ENCODE data around the gene ALX4.

The ALX4 gene

GRCh38 chr11:44255406-44256071 is 54.4 kb downstream of the ALX4 start:
- Histone ChIP-seq H3K9ac (ENCODE audit: low read length) (no peak overlapping the region), H3K36me3 (ENCODE audit: control insufficient read depth, insufficient read depth, low read length) (no peaks in the 10 kb centered on the region), H3K4me3 (ENCODE audit: low read length) (no peak overlapping the region), H3K4me1 (ENCODE audit: control insufficient read depth, insufficient read depth, low read length) (no peaks in the 10 kb centered on the region), H3K9me3 (ENCODE audit: control insufficient read depth, low read length) (peaks cover 6% of the 10 kb centered on the region), H3K27me3 (ENCODE audit: control insufficient read depth, insufficient read depth, low read length) (no peaks in the 10 kb centered on the region)

- Histone ChIP-seq H3K36me3 (ENCODE audit: control insufficient read depth, insufficient read depth, low read length) (no peaks in the 10 kb centered on the region), H3K9ac (ENCODE audit: low read length) (no peak overlapping the region), H3K4me1 (ENCODE audit: control insufficient read depth, insufficient read depth, low read length) (no peaks in the 10 kb centered on the region), H3K4me3 (ENCODE audit: low read length) (no peak overlapping the region), H3K27me3 (ENCODE audit: control insufficient read depth, insufficient read depth, low read length) (no peaks in the 10 kb centered on the region), H3K9me3 (ENCODE audit: control insufficient read depth, low read length) (peaks cover 6% of the 10 kb centered on the region)
Observed at GRCh38 chr11:44252999-44253602, 56.8 kb downstream of the ALX4 start.

- no peaks in the 10 kb centered on the region for H3K27me3 ChIP-seq (ENCODE audit: control insufficient read depth, insufficient read depth, low read length)
- H3K36me3 ChIP-seq (ENCODE audit: control insufficient read depth, insufficient read depth, low read length): no peaks in the 10 kb centered on the region
- no peak overlapping the region for H3K9ac ChIP-seq (ENCODE audit: low read length)
- H3K9me3 ChIP-seq (ENCODE audit: control insufficient read depth, low read length): peaks cover 6% of the 10 kb centered on the region
- no peaks in the 10 kb centered on the region for H3K4me1 ChIP-seq (ENCODE audit: control insufficient read depth, insufficient read depth, low read length)
- H3K4me3 ChIP-seq (ENCODE audit: low read length): no peak overlapping the region
Observed at GRCh38 chr11:44250421-44250820, 59.5 kb downstream of the ALX4 start.

GRCh38 chr11:44248109-44248508 is 61.8 kb downstream of the ALX4 start:
- H3K36me3 ChIP-seq (ENCODE audit: control insufficient read depth, insufficient read depth, low read length): no peaks in the 10 kb centered on the region
- no peaks in the 10 kb centered on the region for H3K27me3 ChIP-seq (ENCODE audit: control insufficient read depth, insufficient read depth, low read length)
- no peaks in the 10 kb centered on the region for H3K4me1 ChIP-seq (ENCODE audit: control insufficient read depth, insufficient read depth, low read length)

GRCh38 chr11:44247508-44247907 is 62.4 kb downstream of the ALX4 start:
- Histone ChIP-seq H3K9me3 (ENCODE audit: control insufficient read depth, low read length) (no peaks in the 10 kb centered on the region), H3K27me3 (ENCODE audit: control insufficient read depth, insufficient read depth, low read length) (no peaks in the 10 kb centered on the region), H3K9ac (ENCODE audit: low read length) (no peak overlapping the region), H3K4me1 (ENCODE audit: control insufficient read depth, insufficient read depth, low read length) (no peaks in the 10 kb centered on the region), H3K36me3 (ENCODE audit: control insufficient read depth, insufficient read depth, low read length) (no peaks in the 10 kb centered on the region), H3K4me3 (ENCODE audit: low read length) (no peak overlapping the region)

More at GRCh38 chr11:44248109-44248508, 61.8 kb downstream of the ALX4 start:
- no peak overlapping the region for H3K4me3 ChIP-seq (ENCODE audit: low read length)
- no peak overlapping the region for H3K9ac ChIP-seq (ENCODE audit: low read length)
- peaks cover 5% of the 10 kb centered on the region for H3K9me3 ChIP-seq (ENCODE audit: control insufficient read depth, low read length)

- Histone ChIP-seq H3K27me3 (ENCODE audit: control insufficient read depth, insufficient read depth, low read length) (no peaks in the 10 kb centered on the region), H3K4me1 (ENCODE audit: control insufficient read depth, insufficient read depth, low read length) (no peaks in the 10 kb centered on the region), H3K9ac (ENCODE audit: low read length) (no peak overlapping the region), H3K36me3 (ENCODE audit: control insufficient read depth, insufficient read depth, low read length) (no peaks in the 10 kb centered on the region), H3K4me3 (ENCODE audit: low read length) (no peak overlapping the region), H3K9me3 (ENCODE audit: control insufficient read depth, low read length) (no peaks in the 10 kb centered on the region)
Observed at GRCh38 chr11:44246726-44247125, 63.2 kb downstream of the ALX4 start.

- Histone ChIP-seq H3K4me3 (ENCODE audit: low read length) (no peak overlapping the region), H3K9ac (ENCODE audit: low read length) (no peak overlapping the region), H3K36me3 (ENCODE audit: control insufficient read depth, insufficient read depth, low read length) (no peaks in the 10 kb centered on the region), H3K4me1 (ENCODE audit: control insufficient read depth, insufficient read depth, low read length) (no peaks in the 10 kb centered on the region), H3K27me3 (ENCODE audit: control insufficient read depth, insufficient read depth, low read length) (no peaks in the 10 kb centered on the region), H3K9me3 (ENCODE audit: control insufficient read depth, low read length) (no peaks in the 10 kb centered on the region)
Observed at GRCh38 chr11:44244639-44245310, 65.2 kb downstream of the ALX4 start.

- no peaks in the 10 kb centered on the region for H3K9me3 ChIP-seq (ENCODE audit: control insufficient read depth, low read length)
- H3K27me3 ChIP-seq (ENCODE audit: control insufficient read depth, insufficient read depth, low read length): no peaks in the 10 kb centered on the region
- H3K4me1 ChIP-seq (ENCODE audit: control insufficient read depth, insufficient read depth, low read length): no peaks in the 10 kb centered on the region
- no peak overlapping the region for H3K4me3 ChIP-seq (ENCODE audit: low read length)
- no peaks in the 10 kb centered on the region for H3K36me3 ChIP-seq (ENCODE audit: control insufficient read depth, insufficient read depth, low read length)
- H3K9ac ChIP-seq (ENCODE audit: low read length): no peak overlapping the region
Observed at GRCh38 chr11:44243595-44244343, 66.2 kb downstream of the ALX4 start.

GRCh38 chr11:44243086-44243485 is 66.9 kb downstream of the ALX4 start:
- H3K4me1 ChIP-seq (ENCODE audit: control insufficient read depth, insufficient read depth, low read length): no peaks in the 10 kb centered on the region
- no peak overlapping the region for H3K4me3 ChIP-seq (ENCODE audit: low read length)
- H3K36me3 ChIP-seq (ENCODE audit: control insufficient read depth, insufficient read depth, low read length): no peaks in the 10 kb centered on the region
- no peaks in the 10 kb centered on the region for H3K9me3 ChIP-seq (ENCODE audit: control insufficient read depth, low read length)
- H3K27me3 ChIP-seq (ENCODE audit: control insufficient read depth, insufficient read depth, low read length): no peaks in the 10 kb centered on the region
- no peak overlapping the region for H3K9ac ChIP-seq (ENCODE audit: low read length)

GRCh38 chr11:44241851-44242250 is 68.1 kb downstream of the ALX4 start:
- Histone ChIP-seq H3K27me3 (ENCODE audit: control insufficient read depth, insufficient read depth, low read length) (no peaks in the 10 kb centered on the region), H3K4me3 (ENCODE audit: low read length) (no peak overlapping the region), H3K36me3 (ENCODE audit: control insufficient read depth, insufficient read depth, low read length) (no peaks in the 10 kb centered on the region), H3K9ac (ENCODE audit: low read length) (no peak overlapping the region), H3K4me1 (ENCODE audit: control insufficient read depth, insufficient read depth, low read length) (no peaks in the 10 kb centered on the region), H3K9me3 (ENCODE audit: control insufficient read depth, low read length) (no peaks in the 10 kb centered on the region)

- no peaks in the 10 kb centered on the region for H3K36me3 ChIP-seq (ENCODE audit: control insufficient read depth, insufficient read depth, low read length)
- no peak overlapping the region for H3K4me3 ChIP-seq (ENCODE audit: low read length)
- H3K9me3 ChIP-seq (ENCODE audit: control insufficient read depth, low read length): no peaks in the 10 kb centered on the region
- H3K9ac ChIP-seq (ENCODE audit: low read length): no peak overlapping the region
- H3K27me3 ChIP-seq (ENCODE audit: control insufficient read depth, insufficient read depth, low read length): no peaks in the 10 kb centered on the region
- H3K4me1 ChIP-seq (ENCODE audit: control insufficient read depth, insufficient read depth, low read length): no peaks in the 10 kb centered on the region
Observed at GRCh38 chr11:44237156-44237555, 72.8 kb downstream of the ALX4 start.

- Histone ChIP-seq H3K27me3 (ENCODE audit: control insufficient read depth, insufficient read depth, low read length) (no peaks in the 10 kb centered on the region), H3K36me3 (ENCODE audit: control insufficient read depth, insufficient read depth, low read length) (no peaks in the 10 kb centered on the region), H3K4me1 (ENCODE audit: control insufficient read depth, insufficient read depth, low read length) (no peaks in the 10 kb centered on the region), H3K9me3 (ENCODE audit: control insufficient read depth, low read length) (no peaks in the 10 kb centered on the region), H3K4me3 (ENCODE audit: low read length) (no peak overlapping the region), H3K9ac (ENCODE audit: low read length) (no peak overlapping the region)
Observed at GRCh38 chr11:44236296-44236695, 73.6 kb downstream of the ALX4 start.
